Measurements from ENCODE around the gene BICC1. TPM values are rescaled to one million over a fixed set of nuclear protein-coding genes. Genes with fewer than 3 reads are reported as not detected.

BICC1 gene
- total and polyA plus RNA-seq, 2 of the 4 experiments (the other 2 are of a cell fraction), result 5.7 to 42.5 TPM

GRCh38 chr10:58752665-58753064, 240.0 kb downstream of the BICC1 start:
- H3K79me1 ChIP-seq (ENCODE audit: low read depth in 1 of 2, low read length in 2 of 2), result peaks cover 8 to 13% of the 10 kb centered on the region in 2 experiments
- dilution Hi-C loops (cut with HindIII; ENCODE audit: low sequenced_read_pairs, unreplicated experiment), result no loop called here
- H4K20me1 ChIP-seq (ENCODE audit: insufficient read depth, low read length), result 0 out of 2 replicates have a peak, but pooled peaks cover 1% of the 10 kb centered on the region
- H2BK120ac ChIP-seq (ENCODE audit: low read depth, low read length), result no peak overlapping the region
- ChIA-PET POLR2A (ENCODE audit: unreplicated experiment) (no interaction called here), CTCF (no interaction called here)
- H3K56ac ChIP-seq (ENCODE audit: extremely low read depth, insufficient read depth, low read length), result no peak overlapping the region
- H3K9ac ChIP-seq (ENCODE audit: low read depth, low read length), result no peak overlapping the region
- H2BK15ac ChIP-seq (ENCODE audit: low read depth, low read length), result no peak overlapping the region
- H3K27ac ChIP-seq (ENCODE audit: insufficient read depth, low read length), result no peak overlapping the region
- TF ChIP-seq RAD21 (IDR thresholded peaks at IDR 0.05; ENCODE audit: low read length) (no peak), FOS (IDR thresholded peaks at IDR 0.05; ENCODE audit: low read depth, low read length) (no peak), POLR2A (IDR thresholded peaks at IDR 0.05; ENCODE audit: low read depth, low read length) (no peak), CEBPB (IDR thresholded peaks at IDR 0.05; ENCODE audit: low read depth, low read length) (no peak), NFE2L2 (IDR thresholded peaks at IDR 0.05; ENCODE audit: low read depth, low read length) (no peak), RCOR1 (IDR thresholded peaks at IDR 0.05; ENCODE audit: insufficient replicate concordance, low read length) (no peak), SMC3 (IDR thresholded peaks at IDR 0.05; ENCODE audit: low read depth, low read length) (no peak), BHLHE40 (IDR thresholded peaks at IDR 0.05; ENCODE audit: low read depth, low read length) (no peak), RFX5 (IDR thresholded peaks at IDR 0.05; ENCODE audit: low read depth, low read length) (no peak), MAFK (IDR thresholded peaks at IDR 0.05; ENCODE audit: low read depth, low read length) (no peak), ELK1 (IDR thresholded peaks at IDR 0.05; ENCODE audit: borderline replicate concordance, low read depth, low read length) (no peak), CHD1 (IDR thresholded peaks at IDR 0.05; ENCODE audit: low read depth, low read length) (no peak)
- TF ChIP-seq, protein P1, sequence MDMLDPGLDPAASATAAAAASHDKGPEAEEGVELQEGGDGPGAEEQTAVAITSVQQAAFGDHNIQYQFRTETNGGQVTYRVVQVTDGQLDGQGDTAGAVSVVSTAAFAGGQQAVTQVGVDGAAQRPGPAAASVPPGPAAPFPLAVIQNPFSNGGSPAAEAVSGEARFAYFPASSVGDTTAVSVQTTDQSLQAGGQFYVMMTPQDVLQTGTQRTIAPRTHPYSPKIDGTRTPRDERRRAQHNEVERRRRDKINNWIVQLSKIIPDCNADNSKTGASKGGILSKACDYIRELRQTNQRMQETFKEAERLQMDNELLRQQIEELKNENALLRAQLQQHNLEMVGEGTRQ (IDR thresholded peaks at IDR 0.05; ENCODE audit: low read depth, low read length), result no peak
- no peak overlapping the region for H2BK5ac ChIP-seq (ENCODE audit: low read depth, low read length, poor library complexity, severe bottlenecking)
- H3K4me1 ChIP-seq (ENCODE audit: control insufficient read depth, insufficient read depth, low read length), result peaks cover 13% of the 10 kb centered on the region
- no peak overlapping the region for H2AK9ac ChIP-seq (replicated peaks; ENCODE audit: low read depth, low read length, poor library complexity)
- H3K9me1 ChIP-seq (ENCODE audit: insufficient read depth, low read length), result peaks cover 2% of the 10 kb centered on the region
- H4K5ac ChIP-seq (ENCODE audit: low read depth, low read length), result no peak overlapping the region
- no peak overlapping the region for H3K23ac ChIP-seq (ENCODE audit: low read depth, low read length)
- H3K18ac ChIP-seq (ENCODE audit: low read depth, low read length), result no peak overlapping the region
- no peaks in the 10 kb centered on the region for H3K9me3 ChIP-seq (ENCODE audit: control insufficient read depth, insufficient read depth, low read length)
- H3K4ac ChIP-seq (ENCODE audit: low read depth, low read length), result no peak overlapping the region
- no peak overlapping the region for H3K14ac ChIP-seq (replicated peaks; ENCODE audit: low read depth, low read length)
- ATAC-seq (ENCODE audit: low read depth) (no peak), DNase-seq (no peak)
- no peak overlapping the region for H4K91ac ChIP-seq (ENCODE audit: insufficient read depth, low read depth, low read length)
- no peaks in the 10 kb centered on the region for H3K27me3 ChIP-seq (ENCODE audit: control insufficient read depth, insufficient read depth, low read length)
- intact Hi-C loops (cut with micrococcal nuclease), result no loop called here
- in situ Hi-C loops (cut with MboI; ENCODE audit: low sequenced_read_pairs), result no loop called here
- H3K4me2 ChIP-seq (ENCODE audit: low read depth, low read length), result no peak overlapping the region
- no CpG with 5 or more reads among the region's 3 CpGs for WGBS, 2 experiments (ENCODE audit: extremely low coverage in 2 of 2, insufficient read length in 1 of 2)
- H3K36me3 ChIP-seq (ENCODE audit: control insufficient read depth, insufficient read depth, low read length), result no peaks in the 10 kb centered on the region
- no peak overlapping the region for H4K8ac ChIP-seq (ENCODE audit: low read depth in 2 of 2, low read length in 2 of 2)
- no peak overlapping the region for H3K4me3 ChIP-seq (ENCODE audit: insufficient read depth, low read depth, low read length)
- BruUV-seq (replicated peaks), result no TSS peak
- H2BK20ac ChIP-seq (ENCODE audit: low read depth, low read length), result no peak overlapping the region
- H2AK5ac ChIP-seq (ENCODE audit: low read depth, low read length), result no peak overlapping the region
- H2AFZ ChIP-seq (replicated peaks; ENCODE audit: low read length, poor library complexity), result no peak overlapping the region

Data from IMR-90 (cell line).